GM12874 (cell line): Measurements from ENCODE around the gene ZBTB3.
A peak's percentile ranks its signal among the peaks of the same experiment; 100 is the strongest.

Experiments used
- TF ChIP-seq, protein P1 (sequence below): IDR thresholded peaks from 2 replicates; pipeline ENCODE4 v1.5.1; 2011; ENCODE audit warnings: low read depth, mild to moderate bottlenecking, control low read depth, low read length, moderate library complexity; ENCODE audit not compliant: insufficient read depth

Gene ZBTB3

DNA sequence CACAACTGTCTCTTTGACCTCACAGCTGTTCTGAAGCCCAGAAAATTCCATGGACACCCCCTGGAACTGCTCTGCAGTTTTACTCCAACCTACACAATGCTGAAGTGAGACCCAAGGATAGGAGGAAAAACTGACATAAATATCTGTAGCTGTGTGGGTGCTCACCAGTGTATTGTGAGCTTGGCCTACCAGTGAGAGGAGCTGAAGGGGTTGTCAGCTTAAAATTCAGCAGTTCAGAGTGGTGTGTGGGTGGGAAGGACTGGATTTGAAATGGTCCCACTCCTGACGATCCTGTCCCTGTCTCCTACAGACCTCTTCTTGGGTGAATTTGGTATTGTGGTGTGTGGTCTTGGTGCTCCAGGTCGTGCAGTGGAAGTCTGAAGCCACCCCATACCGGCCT lies 35.6 kb upstream of the ZBTB3 start:
- TF ChIP-seq, protein P1, sequence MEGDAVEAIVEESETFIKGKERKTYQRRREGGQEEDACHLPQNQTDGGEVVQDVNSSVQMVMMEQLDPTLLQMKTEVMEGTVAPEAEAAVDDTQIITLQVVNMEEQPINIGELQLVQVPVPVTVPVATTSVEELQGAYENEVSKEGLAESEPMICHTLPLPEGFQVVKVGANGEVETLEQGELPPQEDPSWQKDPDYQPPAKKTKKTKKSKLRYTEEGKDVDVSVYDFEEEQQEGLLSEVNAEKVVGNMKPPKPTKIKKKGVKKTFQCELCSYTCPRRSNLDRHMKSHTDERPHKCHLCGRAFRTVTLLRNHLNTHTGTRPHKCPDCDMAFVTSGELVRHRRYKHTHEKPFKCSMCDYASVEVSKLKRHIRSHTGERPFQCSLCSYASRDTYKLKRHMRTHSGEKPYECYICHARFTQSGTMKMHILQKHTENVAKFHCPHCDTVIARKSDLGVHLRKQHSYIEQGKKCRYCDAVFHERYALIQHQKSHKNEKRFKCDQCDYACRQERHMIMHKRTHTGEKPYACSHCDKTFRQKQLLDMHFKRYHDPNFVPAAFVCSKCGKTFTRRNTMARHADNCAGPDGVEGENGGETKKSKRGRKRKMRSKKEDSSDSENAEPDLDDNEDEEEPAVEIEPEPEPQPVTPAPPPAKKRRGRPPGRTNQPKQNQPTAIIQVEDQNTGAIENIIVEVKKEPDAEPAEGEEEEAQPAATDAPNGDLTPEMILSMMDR = no peak

DNA sequence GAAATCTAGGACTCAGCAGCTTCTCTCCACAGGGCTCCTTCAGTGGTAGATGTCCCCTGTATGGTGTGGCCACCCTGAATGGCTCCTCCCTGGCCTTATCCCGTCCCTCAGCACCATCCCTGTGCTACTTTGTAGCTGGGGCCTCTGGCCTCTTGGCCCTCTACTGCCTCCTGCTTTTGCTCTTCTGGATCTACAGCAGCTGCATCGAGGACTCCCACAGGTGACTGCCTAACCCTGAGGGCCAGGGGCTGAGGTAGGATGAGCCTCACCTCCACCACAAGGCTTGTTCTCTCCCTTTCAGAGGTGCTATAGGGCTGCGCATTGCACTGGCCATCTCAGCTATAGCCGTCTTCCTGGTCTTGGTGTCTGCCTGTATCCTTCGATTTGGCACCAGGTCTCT lies 35.0 kb upstream of the ZBTB3 start:
- TF ChIP-seq, protein P1 = no peak

DNA sequence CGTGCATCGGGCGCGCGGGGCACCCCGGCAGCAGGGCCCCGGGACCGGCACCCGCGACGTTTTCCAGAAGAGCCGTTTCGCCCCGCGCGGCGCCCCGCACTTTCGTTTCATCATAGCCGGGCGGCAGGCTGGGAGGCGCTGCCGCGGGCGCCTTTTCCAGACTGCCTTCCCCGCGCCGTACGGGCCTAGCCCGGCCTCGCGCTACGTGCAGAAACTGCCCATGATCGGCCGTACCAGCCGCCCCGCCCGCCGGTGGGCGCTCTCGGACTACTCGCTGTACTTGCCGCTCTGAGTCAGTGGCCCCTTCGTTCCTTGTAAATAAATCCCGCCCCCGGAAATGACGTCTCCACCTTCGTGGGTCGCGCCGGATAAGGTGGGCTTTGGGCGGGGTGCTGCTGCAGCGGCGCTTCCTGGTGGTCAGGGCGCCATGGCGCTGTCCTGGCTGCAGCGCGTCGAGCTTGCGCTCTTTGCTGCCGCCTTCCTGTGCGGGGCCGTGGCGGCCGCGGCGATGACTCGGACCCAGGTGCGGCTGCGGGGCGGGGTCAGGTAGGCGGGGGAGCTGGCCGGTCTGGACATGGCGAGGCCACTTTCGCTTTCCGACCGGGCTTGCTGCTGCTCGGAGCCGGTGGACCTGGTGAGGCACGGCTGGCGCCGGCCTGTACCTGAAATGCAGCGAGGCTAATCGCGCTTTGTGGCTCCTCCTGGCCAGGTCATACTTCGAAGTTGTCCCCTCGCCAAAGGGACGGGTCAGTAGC lies 33.2 kb upstream of the ZBTB3 start, which contains the start of gene TMEM179B:
TMEM179B (plus strand) TSS at position 398 of the 755 bp plus-strand sequence; CDS start at position 428, 30 bp downstream.
- TF ChIP-seq, protein P1 = peak; percentile 79

DNA sequence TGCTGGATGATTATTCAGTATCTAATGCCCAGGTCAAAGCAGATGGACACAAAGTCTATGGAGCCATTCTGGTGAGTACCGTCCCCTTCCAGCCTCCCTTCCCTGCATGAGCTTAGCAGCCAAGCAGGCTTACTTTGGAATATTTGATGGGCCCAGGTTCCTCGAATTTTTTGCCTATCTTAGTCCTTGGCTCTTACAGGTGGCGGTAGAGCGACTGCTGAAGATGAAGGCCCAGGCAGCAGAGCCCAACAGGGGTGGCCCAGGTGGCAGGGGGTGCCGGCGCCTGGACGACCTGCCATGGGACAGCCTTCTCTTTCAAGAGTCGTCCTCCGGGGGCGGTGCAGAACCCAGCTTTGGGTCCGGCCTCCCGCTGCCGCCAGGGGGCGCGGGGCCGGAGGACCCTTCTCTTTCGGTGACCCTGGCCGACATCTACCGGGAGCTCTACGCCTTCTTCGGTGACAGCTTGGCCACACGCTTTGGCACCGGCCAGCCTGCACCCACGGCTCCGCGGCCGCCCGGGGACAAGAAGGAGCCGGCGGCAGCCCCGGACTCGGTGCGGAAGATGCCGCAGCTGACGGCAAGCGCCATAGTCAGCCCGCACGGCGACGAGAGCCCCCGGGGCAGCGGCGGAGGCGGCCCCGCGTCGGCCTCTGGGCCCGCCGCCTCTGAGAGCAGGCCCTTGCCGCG lies 32.5 kb upstream of the ZBTB3 start:
- TF ChIP-seq, protein P1 = peak; percentile 100

DNA sequence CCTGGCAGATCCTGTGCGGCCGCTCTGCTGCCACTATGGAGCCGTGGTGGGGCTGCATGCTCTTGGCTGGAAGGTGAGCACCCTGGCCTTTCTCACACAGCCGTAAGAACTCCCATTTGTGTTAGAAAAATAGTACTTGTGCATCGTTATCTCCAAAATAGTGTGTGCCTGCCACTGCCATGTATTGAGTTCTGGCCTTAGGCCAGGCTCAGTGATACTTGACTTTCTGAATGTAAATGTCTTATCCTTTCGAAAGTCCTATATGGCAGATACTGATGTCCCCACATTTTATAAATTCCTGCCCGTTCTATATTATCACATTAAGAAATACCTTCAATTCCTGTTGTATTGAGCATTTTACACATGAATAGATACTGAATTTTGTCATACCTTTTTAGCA lies 28.8 kb upstream of the ZBTB3 start:
- TF ChIP-seq, protein P1 = no peak

DNA sequence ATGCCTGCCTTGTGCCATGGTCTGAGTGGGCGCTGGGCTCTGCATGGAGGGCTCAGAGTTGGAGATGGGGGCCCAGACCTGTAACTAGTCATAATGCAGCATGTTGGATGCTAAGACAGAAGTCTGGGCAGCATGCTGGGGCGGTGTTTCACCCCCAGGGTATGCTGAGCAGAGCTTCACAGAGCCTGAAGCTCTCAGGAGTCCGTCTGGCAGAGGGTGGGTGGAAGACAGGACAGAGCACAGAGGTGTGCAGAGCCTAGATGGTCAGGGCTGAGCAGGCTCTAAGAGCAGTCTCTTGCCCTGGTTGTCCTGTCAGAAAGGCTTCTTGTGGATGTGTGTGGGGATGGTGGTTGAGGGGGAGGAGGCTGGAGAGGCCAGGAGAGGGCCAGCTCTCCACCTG lies 24.5 kb upstream of the ZBTB3 start:
- TF ChIP-seq, protein P1 = no peak

DNA sequence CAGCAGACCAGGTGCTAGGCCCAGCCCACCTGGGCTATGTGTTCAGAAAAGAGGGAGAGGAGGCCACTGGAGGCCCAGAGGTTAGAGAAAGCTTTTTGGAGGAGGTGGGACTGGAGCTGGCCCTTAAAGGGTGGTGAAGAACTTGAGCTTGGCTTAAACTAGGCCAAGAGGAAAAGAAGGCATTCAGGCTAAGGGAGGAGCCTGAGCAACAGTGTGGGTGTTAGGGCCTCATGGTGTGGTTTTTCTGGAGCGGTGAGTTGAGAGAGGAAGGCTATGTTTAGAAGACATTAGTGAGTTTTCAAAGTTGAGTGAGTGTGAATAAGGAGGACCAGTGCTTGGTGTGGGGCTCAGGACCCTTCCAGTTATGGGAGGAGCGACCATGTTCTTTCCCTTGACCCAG lies 23.4 kb upstream of the ZBTB3 start:
- TF ChIP-seq, protein P1 = no peak
